Measurements from ENCODE around the gene SAA4. TPM values are rescaled to one million over a fixed set of nuclear protein-coding genes. Genes with fewer than 3 reads are reported as not detected.

The SAA4 gene
- total RNA-seq, 4 donors from 2014 or later: 0.74 to 3.2 TPM; not detected in 2

DNA sequence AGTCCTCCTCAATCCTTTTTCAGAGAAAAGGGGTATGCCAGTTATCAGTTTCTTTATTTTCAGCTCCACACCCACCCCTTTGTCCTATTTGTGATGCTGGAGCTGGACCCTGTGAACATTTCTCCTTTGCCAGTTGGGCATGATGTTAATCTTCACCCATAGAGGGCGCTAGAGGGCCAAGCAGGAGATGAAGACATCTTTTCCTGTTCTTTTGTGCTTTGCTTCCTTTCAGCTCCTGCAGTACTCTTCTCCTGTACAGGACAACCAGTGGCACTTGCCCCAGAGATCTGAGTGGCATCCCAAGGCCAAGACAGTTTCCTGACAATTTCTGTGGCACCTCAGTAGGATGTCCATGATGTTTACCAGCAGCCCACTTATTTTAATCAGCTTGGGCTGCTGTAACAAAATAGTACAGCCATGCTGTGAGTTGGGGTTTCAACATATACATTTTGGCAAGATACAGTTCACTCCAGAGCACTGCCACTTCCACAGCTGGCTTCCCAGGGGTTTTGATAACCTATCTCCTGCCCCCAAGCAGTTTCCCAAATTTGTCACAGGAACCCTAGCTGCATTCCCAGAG lies 7.3 kb upstream of the SAA4 start:
- TF ChIP-seq, protein P1, sequence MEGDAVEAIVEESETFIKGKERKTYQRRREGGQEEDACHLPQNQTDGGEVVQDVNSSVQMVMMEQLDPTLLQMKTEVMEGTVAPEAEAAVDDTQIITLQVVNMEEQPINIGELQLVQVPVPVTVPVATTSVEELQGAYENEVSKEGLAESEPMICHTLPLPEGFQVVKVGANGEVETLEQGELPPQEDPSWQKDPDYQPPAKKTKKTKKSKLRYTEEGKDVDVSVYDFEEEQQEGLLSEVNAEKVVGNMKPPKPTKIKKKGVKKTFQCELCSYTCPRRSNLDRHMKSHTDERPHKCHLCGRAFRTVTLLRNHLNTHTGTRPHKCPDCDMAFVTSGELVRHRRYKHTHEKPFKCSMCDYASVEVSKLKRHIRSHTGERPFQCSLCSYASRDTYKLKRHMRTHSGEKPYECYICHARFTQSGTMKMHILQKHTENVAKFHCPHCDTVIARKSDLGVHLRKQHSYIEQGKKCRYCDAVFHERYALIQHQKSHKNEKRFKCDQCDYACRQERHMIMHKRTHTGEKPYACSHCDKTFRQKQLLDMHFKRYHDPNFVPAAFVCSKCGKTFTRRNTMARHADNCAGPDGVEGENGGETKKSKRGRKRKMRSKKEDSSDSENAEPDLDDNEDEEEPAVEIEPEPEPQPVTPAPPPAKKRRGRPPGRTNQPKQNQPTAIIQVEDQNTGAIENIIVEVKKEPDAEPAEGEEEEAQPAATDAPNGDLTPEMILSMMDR (IDR thresholded peaks at IDR 0.05): no peak
- ATAC-seq (ENCODE audit: low FRiP score): no peak
- no peak for DNase-seq (ENCODE audit: low spot score)

DNA sequence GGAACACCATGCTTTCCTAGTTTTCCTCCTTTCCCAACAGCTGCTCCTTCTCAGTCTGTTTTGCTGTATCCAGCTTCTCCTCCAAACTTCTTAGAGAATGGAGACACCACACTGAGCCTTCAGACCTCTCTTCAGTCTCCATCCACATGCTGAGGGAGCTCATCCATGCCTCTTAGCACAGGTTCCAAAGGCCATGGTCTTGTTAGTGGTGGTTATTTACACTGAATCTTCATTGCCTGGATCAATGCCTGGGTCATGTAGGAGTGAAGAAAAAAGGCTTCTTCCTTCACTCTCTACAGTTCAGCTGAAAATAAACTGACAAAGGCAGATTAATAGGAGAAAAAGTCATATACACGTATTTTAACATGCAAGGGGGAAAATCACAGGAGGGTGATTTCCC lies 3.1 kb upstream of the SAA4 start:
- DNase-seq (ENCODE audit: low spot score): no peak
- no peak for ATAC-seq (ENCODE audit: low FRiP score)
- TF ChIP-seq, protein P1 (IDR thresholded peaks at IDR 0.05): no peak

DNA sequence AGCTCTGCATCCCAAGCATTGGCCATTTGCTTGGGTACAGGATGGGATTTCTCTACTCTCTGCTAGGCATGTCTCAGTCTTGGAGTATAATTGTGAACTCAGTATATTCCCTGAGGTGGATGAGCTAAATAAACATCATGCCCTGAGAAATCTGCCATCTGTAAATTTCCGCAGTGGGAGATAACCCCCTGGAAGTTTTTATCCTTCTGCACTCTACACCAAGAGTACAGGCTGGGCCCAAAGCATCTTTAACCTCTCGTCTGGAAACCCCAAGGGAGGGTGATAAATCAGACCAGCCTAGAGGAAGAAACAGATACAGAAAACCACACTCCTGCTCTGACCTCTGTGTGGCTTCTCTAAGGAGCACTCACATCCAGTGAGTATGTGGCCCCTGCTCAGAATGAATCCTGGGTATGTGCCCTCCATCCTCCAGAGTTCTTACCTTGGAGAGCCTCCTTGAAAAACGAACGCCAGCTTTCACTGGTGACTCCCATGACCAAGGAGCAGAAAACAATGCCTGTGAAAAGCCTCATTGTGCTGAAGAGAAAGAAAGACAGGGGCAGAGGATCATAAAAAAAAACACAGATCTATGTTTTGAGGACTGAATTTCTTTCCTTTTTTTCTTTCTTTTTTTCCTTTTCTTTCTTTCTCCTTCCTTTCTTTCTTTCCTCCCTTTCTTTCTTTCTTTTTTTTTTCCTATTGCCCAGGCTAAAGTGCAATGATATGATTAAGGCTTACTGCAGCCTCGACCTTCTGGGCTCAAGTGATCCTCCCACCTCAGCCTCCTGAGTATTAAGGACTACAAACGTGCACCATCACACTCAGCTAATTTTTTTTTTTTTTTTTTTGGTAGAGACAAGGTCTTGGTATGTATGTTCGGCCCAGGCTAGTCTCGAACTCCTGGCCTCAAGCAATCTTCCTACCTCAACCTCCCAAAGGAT lies 938 bp downstream of the SAA4 start:
- DNase-seq (ENCODE audit: low spot score) (no peak), ATAC-seq (ENCODE audit: low FRiP score) (no peak)
- TF ChIP-seq, protein P1 (IDR thresholded peaks at IDR 0.05): no peak

DNA sequence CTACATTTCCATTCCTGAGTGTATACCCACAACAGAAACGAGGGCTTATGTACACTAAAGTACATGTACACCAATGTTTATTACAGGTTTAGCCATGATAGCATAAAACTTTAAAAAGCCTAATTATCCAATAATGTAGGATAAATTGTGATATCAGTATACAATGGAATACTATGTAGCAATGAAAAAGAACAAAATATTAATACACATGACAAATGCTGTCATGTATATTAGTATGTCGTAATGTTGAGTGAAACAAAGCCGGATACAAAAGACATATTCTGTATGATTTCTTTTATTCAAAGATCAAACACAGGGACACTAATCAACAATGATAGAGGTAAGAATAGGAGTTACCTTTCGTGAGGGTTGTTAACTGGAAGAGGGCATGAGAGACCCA lies 2.7 kb downstream of the SAA4 start:
- TF ChIP-seq, protein P1 (IDR thresholded peaks at IDR 0.05): no peak
- ATAC-seq (ENCODE audit: low FRiP score): no peak
- DNase-seq (ENCODE audit: low spot score): no peak

DNA sequence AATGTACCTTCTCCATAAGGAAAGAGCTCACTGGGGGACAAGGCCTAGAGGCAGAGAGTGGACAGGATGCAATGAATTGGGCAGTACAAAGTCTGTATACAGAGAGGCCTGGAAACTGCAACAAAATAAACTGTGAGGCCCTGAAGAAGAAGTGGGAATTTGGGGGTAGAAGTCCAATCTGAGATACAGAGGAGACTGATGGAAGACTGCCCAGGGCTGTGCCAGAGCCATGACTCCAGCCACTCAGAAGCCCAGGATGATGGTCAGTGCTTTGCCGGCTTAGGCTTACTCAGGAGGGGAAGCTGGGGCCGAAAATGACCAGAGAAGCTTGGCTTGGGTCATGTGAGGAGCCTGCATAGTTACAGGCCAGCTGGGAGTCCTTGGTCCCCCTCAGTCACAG lies 5.7 kb downstream of the SAA4 start:
- ATAC-seq (ENCODE audit: low FRiP score) (no peak), DNase-seq (ENCODE audit: low spot score) (no peak)
- TF ChIP-seq, protein P1 (IDR thresholded peaks at IDR 0.05): no peak

DNA sequence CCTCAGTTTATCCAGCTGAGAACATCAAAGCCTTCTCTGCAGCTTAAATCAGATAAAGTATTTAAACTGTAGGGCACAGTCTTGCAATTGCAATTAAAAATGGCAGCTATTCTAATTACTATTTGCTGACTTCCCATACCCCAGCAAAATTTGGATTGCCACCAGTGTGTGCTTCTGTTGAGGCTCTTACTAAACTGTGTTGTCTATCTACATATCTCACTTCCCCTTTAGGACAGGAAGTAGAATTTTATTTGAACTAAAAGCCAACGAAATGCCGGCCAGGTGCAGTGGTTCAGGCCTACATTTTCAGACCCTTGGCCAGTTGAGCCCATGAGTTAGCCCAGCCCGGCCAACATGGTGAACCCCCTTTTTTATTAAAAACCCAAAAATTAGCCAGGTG lies 7.1 kb downstream of the SAA4 start:
- ATAC-seq (ENCODE audit: low FRiP score): no peak
- TF ChIP-seq, protein P1 (IDR thresholded peaks at IDR 0.05): no peak
- DNase-seq (ENCODE audit: low spot score): no peak
